ENCODE results near the gene DDX59. TPM values are rescaled to one million over a fixed set of nuclear protein-coding genes. Genes with fewer than 3 reads are reported as not detected.
A peak's percentile ranks its signal among the peaks of the same experiment; 100 is the strongest.

Gene DDX59
- total RNA-seq, 1 donor from 2014 or later, result 19.6 TPM

DNA sequence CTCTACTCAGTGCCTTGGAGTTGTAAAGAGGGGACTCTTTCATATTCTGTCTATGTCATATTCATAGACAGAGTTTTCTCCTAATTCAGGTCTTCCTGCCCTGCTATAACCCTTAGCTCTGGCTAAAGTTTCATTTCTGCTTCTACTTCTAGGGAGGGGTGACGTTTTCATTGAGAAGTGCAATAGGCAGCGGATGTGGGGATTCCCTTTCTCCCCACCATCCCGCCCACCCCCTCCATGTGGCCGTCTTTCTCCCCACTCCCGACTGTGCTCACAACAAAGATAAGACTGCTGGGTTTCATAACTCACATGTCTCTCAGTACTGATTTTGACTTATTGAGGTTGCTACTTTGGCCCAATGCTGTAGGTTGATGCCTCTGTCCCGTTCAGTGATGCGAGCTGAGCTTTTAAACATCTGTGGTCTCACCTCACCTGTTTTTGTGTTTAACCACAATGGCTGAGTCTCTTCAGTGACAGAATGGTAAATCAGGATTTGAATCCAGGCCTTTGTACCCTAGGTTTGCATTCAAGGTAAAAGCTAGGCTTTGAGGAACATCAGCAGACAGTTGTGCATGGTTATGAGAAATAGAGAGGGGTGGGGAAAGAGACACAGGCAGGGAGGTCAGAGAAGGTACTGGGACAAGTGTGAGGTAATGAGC, 41.4 kb downstream of the DDX59 start:
- ATAC-seq (peak; percentile 54 to 71), DNase-seq (no peak)
- no peaks in the 10 kb centered on the region for H3K27me3 ChIP-seq (ENCODE audit: low read depth)
- H3K4me1 ChIP-seq, result no peaks in the 10 kb centered on the region
- H3K27ac ChIP-seq, result no peak overlapping the region
- no peaks in the 10 kb centered on the region for H3K36me3 ChIP-seq
- intact Hi-C loops (cut with DNase I), result loop anchor here (10.0 kb wide), 1 partner anchor 176 kb away; no protein-coding TSS in a partner anchor
- no peak overlapping the region for H3K4me3 ChIP-seq
- TF ChIP-seq CTCF (IDR thresholded peaks at IDR 0.05), result no peak
- H3K9me3 ChIP-seq, result no peaks in the 10 kb centered on the region

GRCh38 chr1:200627575-200628222, 42.0 kb downstream of the DDX59 start:
- Histone ChIP-seq H3K27ac (no peak overlapping the region), H3K4me3 (no peak overlapping the region), H3K4me1 (no peaks in the 10 kb centered on the region), H3K27me3 (ENCODE audit: low read depth) (no peaks in the 10 kb centered on the region), H3K9me3 (no peaks in the 10 kb centered on the region), H3K36me3 (no peaks in the 10 kb centered on the region)
- intact Hi-C loops (cut with DNase I), result loop anchor here (10.0 kb wide), 1 partner anchor 177 kb away; no protein-coding TSS in a partner anchor
- DNase-seq, result no peak
- TF ChIP-seq CTCF (IDR thresholded peaks at IDR 0.05), result no peak
- ATAC-seq, result peak in 1 of 2 donors; percentile 38

DNA sequence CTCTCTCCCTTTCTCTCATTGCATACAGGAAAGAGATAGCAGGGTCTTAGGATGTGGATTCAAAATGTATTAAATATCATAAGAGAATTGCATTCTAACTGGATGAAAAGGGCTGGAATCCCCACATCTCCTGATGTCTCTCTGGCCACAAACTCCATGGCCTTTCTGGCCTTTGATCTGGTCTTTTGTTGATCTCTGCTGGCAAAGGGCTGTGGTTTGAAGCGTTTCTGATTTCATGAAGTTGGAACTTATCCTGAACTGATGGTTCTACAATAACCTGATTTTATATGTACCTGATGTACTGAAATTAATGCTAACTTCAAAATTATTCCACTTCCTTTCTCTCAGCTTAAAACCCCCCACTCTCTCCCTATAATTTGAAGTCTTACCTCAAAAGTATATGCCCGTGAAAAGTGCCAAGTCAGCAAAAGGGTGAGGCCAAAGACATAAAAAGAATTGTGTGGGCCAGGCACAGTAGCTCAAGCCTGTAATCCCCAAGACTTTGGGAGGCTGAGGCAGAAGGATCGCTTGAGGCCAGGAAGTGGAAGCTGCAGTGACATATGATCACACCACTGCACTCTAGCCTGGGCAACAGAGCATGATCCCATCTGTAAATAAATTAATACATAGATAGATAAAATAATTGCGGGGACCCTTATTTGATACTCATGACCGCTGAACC, 42.7 kb downstream of the DDX59 start:
- TF ChIP-seq CTCF (IDR thresholded peaks at IDR 0.05), result no peak
- Histone ChIP-seq H3K4me1 (peaks cover 2% of the 10 kb centered on the region), H3K9me3 (no peaks in the 10 kb centered on the region), H3K4me3 (no peak overlapping the region), H3K27me3 (ENCODE audit: low read depth) (no peaks in the 10 kb centered on the region), H3K27ac (no peak overlapping the region), H3K36me3 (no peaks in the 10 kb centered on the region)
- ATAC-seq (no peak), DNase-seq (no peak)
- intact Hi-C loops (cut with DNase I), result loop anchor here (10.0 kb wide), 1 partner anchor 178 kb away; no protein-coding TSS in a partner anchor

- H3K4me1 ChIP-seq, result peaks cover 11% of the 10 kb centered on the region
- no peak for TF ChIP-seq CTCF (IDR thresholded peaks at IDR 0.05)
- no peak for DNase-seq
- H3K4me3 ChIP-seq, result no peak overlapping the region
- H3K9me3 ChIP-seq, result no peaks in the 10 kb centered on the region
- intact Hi-C loops (cut with DNase I), result loop anchor here (10.0 kb wide), 1 partner anchor 179 kb away; no protein-coding TSS in a partner anchor
- H3K36me3 ChIP-seq, result no peaks in the 10 kb centered on the region
- ATAC-seq, result no peak
- H3K27ac ChIP-seq, result no peak overlapping the region
- H3K27me3 ChIP-seq (ENCODE audit: low read depth), result no peaks in the 10 kb centered on the region
Observed at GRCh38 chr1:200625381-200625824, 44.3 kb downstream of the DDX59 start.

DNA sequence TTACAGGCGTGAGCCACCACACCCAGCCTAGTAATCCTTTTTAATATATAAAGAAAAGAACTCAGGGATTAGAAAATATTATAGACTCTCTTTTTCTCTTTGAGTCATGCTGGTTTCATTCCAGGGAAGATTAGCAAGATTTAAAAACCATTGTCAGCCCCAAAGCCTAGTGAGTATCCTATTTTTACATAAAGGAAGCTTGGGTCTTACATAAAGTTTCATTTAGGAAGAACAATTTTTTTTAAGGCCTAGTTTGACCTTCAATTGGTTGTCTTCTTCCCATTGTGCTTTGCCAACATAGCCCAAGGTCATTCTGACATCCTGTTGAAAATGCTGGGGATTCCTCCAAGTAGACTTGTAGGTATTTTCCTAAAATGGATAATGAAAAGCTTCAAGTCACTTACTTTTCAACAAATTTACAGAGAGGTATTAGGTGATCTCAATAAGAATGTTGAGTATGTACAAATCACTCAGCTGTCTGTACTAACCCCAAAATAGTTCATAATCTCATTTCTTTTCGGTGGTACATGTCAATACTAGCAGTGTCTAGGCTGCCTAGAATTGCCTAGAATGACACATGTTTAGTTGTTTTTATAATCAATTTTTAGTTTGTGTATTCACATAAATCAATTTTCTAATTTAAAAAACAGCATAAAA, 44.9 kb downstream of the DDX59 start:
- Histone ChIP-seq H3K27ac (no peak overlapping the region), H3K9me3 (no peaks in the 10 kb centered on the region), H3K4me3 (no peak overlapping the region), H3K36me3 (no peaks in the 10 kb centered on the region), H3K27me3 (ENCODE audit: low read depth) (no peaks in the 10 kb centered on the region), H3K4me1 (peaks cover 16% of the 10 kb centered on the region)
- no peak for TF ChIP-seq CTCF (IDR thresholded peaks at IDR 0.05)
- intact Hi-C loops (cut with DNase I), result loop anchor here (10.0 kb wide), 1 partner anchor 180 kb away; no protein-coding TSS in a partner anchor
- ATAC-seq (no peak), DNase-seq (no peak)

Measured in lower lobe of right lung (tissue), 2 donors.